HCT116 (cell line): Measurements from ENCODE around the gene TCF7L1. TPM values are rescaled to one million over a fixed set of nuclear protein-coding genes. Genes with fewer than 3 reads are reported as not detected.

Source experiments
- ATAC-seq: fragments of 200-7000 bp; cut with Tn5 transposase; 2 replicates; pipeline ENCODE4 v1.9.1; 2020; ENCODE audit warnings: mild to moderate bottlenecking, moderate library complexity
- BruUV-seq: library from RNA; stranded (reverse); fragments of 400-500 nt; replicated peaks from 2 replicates; lab custom pipeline; 2021; lab: Mats Ljungman, UMichigan
- CTCF ChIA-PET: fragments of 300-600 bp; sonication (Branson Sonifier 250); formaldehyde crosslinking; loops from one replicate; lab custom pipeline; 2021; ENCODE audit warnings: antibody characterized with exemption; lab: Charles Lee
- POLR2A ChIA-PET: fragments of 300-600, 350-600 bp; sonication (Branson Sonifier 250); formaldehyde crosslinking; loops from one replicate; lab custom pipeline; 2021; ENCODE audit warnings: antibody characterized with exemption; lab: Charles Lee
- RAD21 ChIA-PET, 2 experiments: fragments of 300-600 bp; sonication (Branson Sonifier 250); formaldehyde crosslinking; loops; one replicate each; lab custom pipeline; 2023; ENCODE audit warnings: low total read pairs in 2 of 2; ENCODE audit not compliant: uncharacterized antibody in 2 of 2, unreplicated experiment in 2 of 2, low non-redundant PET in 1 of 2; lab: Charles Lee
- DNase-seq: peaks from one replicate; pipeline ENCODE4 v3.0.0-alpha.2; 2010; ENCODE audit warnings: low read depth, low spot score
- H2AFZ ChIP-seq: fragments of 200-600 bp; shearing (Covaris generic), sonication (generic); 2 replicates; pipeline ENCODE4 v1.6.1; 2017; ENCODE audit warnings: low read depth, mixed run types, mixed read lengths, antibody characterized with exemption, low read length; ENCODE audit not compliant: poor library complexity, severe bottlenecking
- H3K27ac ChIP-seq: 2 replicates; pipeline ENCODE4 v1.5.1; 2012; ENCODE audit warnings: low read depth, low read length
- H3K27me3 ChIP-seq: fragments of 200-600 bp; sonication (generic); 2 replicates; pipeline ENCODE4 v1.6.1; 2016; ENCODE audit warnings: mixed run types, low read length, mixed read lengths; ENCODE audit not compliant: insufficient read depth
- H3K36me3 ChIP-seq, 2 experiments: fragments of 200-500 bp in 1 of 2; fragments of 200-600 bp in 1 of 2; sonication (Bioruptor generic) in 1 of 2; sonication (generic) in 1 of 2; 2 replicates each; pipeline versions ENCODE4 v1.5.1 to v1.6.1; 2014 to 2016; ENCODE audit warnings: low read length in 2 of 2, inconsistent platforms in 1 of 2, mixed read lengths in 1 of 2, mixed run types in 1 of 2; ENCODE audit not compliant: insufficient read depth in 2 of 2, control insufficient read depth in 1 of 2
- H3K4me1 ChIP-seq, 2 experiments: fragments of 200-600 bp in 1 of 2; sonication (generic) in 1 of 2; 2 replicates each; pipeline versions ENCODE4 v1.5.1 to v1.6.1; 2012 to 2017; ENCODE audit warnings: low read length in 2 of 2, inconsistent platforms in 1 of 2, mild to moderate bottlenecking in 1 of 2, mixed read lengths in 1 of 2, mixed run types in 1 of 2, moderate library complexity in 1 of 2; ENCODE audit not compliant: insufficient read depth in 2 of 2, control insufficient read depth in 1 of 2
- H3K4me2 ChIP-seq: fragments of 200-600 bp; sonication (generic); 2 replicates; pipeline ENCODE4 v1.6.1; 2017; ENCODE audit warnings: mixed run types, low read length, mixed read lengths
- H3K4me3 ChIP-seq, 2 experiments: fragments of 200-600 bp in 1 of 2; sonication (generic) in 1 of 2; replicated peaks in 1 of 2; 2 replicates each; pipeline ENCODE4 v1.5.1; 2011 to 2016; ENCODE audit warnings: low read length in 2 of 2, control low read depth in 1 of 2, low read depth in 1 of 2, mild to moderate bottlenecking in 1 of 2, mixed read lengths in 1 of 2, mixed run types in 1 of 2
- H3K79me2 ChIP-seq: fragments of 200-600 bp; sonication (generic); 2 replicates; pipeline ENCODE4 v1.6.1; 2017; ENCODE audit warnings: mild to moderate bottlenecking, mixed run types, low read length, moderate library complexity, mixed read lengths; ENCODE audit not compliant: insufficient read depth
- H3K9ac ChIP-seq: fragments of 200-600 bp; sonication (generic); 2 replicates; pipeline ENCODE4 v1.6.1; 2016; ENCODE audit warnings: low read length, mixed read lengths
- H3K9me2 ChIP-seq: fragments of 200-600 bp; sonication (generic), shearing (Covaris generic); 2 replicates; pipeline ENCODE4 v1.6.1; 2017; ENCODE audit warnings: mixed run types, mild to moderate bottlenecking, moderate library complexity; ENCODE audit not compliant: insufficient read depth
- H3K9me3 ChIP-seq, 2 experiments: fragments of 200-500 bp in 1 of 2; fragments of 200-600 bp in 1 of 2; sonication (Bioruptor generic) in 1 of 2; sonication (generic) in 1 of 2; 2 replicates each; pipeline ENCODE4 v1.6.1; 2014 to 2017; ENCODE audit warnings: low read length in 2 of 2, mixed read lengths in 2 of 2, inconsistent platforms in 1 of 2, low read depth in 1 of 2, mild to moderate bottlenecking in 1 of 2, mixed run types in 1 of 2, moderate library complexity in 1 of 2; ENCODE audit not compliant: control insufficient read depth in 1 of 2, insufficient read depth in 1 of 2
- H4K20me1 ChIP-seq: fragments of 200-600 bp; sonication (generic), shearing (Covaris generic); 2 replicates; pipeline ENCODE4 v1.6.1; 2017; ENCODE audit warnings: mixed run types, mild to moderate bottlenecking, moderate library complexity; ENCODE audit not compliant: insufficient read depth
- ATF3 ChIP-seq: IDR thresholded peaks from 2 replicates; pipeline ENCODE4 v1.6.1; 2012
- CBX3 ChIP-seq: IDR thresholded peaks from 2 replicates; pipeline ENCODE4 v1.6.1; 2012; ENCODE audit warnings: low read depth
- EZH2phosphoT487 ChIP-seq: fragments of 200-600 bp; IDR thresholded peaks from 2 replicates; pipeline ENCODE4 v1.6.1; 2018; ENCODE audit warnings: antibody characterized with exemption, borderline replicate concordance
- RAD21 ChIP-seq: IDR thresholded peaks from 2 replicates; pipeline ENCODE4 v1.6.1; 2012; ENCODE audit warnings: low read depth, mild to moderate bottlenecking
- SIN3A ChIP-seq: IDR thresholded peaks from 2 replicates; pipeline ENCODE4 v1.6.1; 2012; ENCODE audit warnings: low read depth
- SRF ChIP-seq: IDR thresholded peaks from 2 replicates; pipeline ENCODE4 v1.6.1; 2012; ENCODE audit warnings: low read depth
- TCF7L2 ChIP-seq: IDR thresholded peaks from 2 replicates; pipeline ENCODE4 v1.7.0; 2011; ENCODE audit warnings: borderline replicate concordance, inconsistent platforms; ENCODE audit not compliant: insufficient read depth, insufficient read length; ENCODE audit errors: extremely low read depth
- intact Hi-C: fragments of 100-400 bp; cut with micrococcal nuclease; formaldehyde crosslinking; loops from 2 replicates; pipeline ENCODE4 v1.10.0; 2022
- total RNA-seq: library from RNA; stranded (reverse); gene quantifications from one replicate; pipeline ENCODE4 v1.2.1, GENCODE V29; 2021; ENCODE audit not compliant: unreplicated experiment
- TF ChIP-seq, protein P1 (sequence below), 3 experiments: fragments of 200-600 bp in 1 of 3; sonication (generic) in 1 of 3; IDR thresholded peaks in 2 of 3; conservative IDR thresholded peaks in 1 of 3; 2 replicates each; pipeline ENCODE4 v1.5.1; 2012 to 2017; ENCODE audit warnings: low read depth in 2 of 3, low read length in 2 of 3, antibody characterized with exemption in 1 of 3, borderline replicate concordance in 1 of 3, control low read depth in 1 of 3, mild to moderate bottlenecking in 1 of 3, mixed read lengths in 1 of 3, mixed run types in 1 of 3, moderate library complexity in 1 of 3; ENCODE audit not compliant: insufficient read depth in 1 of 3
- TF ChIP-seq, protein P2 (sequence below): IDR thresholded peaks from 2 replicates; pipeline ENCODE4 v1.6.1; 2012; ENCODE audit warnings: low read depth
- TF ChIP-seq, protein P3 (sequence below): IDR thresholded peaks from 2 replicates; pipeline ENCODE4 v1.6.1; 2012

TCF7L1 gene
- total RNA-seq, 1 experiment from 2014 or later, result 10.3 TPM

- Histone ChIP-seq H3K9me2 (no peaks in the 10 kb centered on the region), H3K4me1 (no peaks in the 10 kb centered on the region), H3K27me3 (no peaks in the 10 kb centered on the region), H3K9me3 (no peaks in the 10 kb centered on the region), H3K4me3 (no peak overlapping the region)
- ATAC-seq, result no peak
- DNase-seq, result no peak
- intact Hi-C loops, result no loop called here
- TF ChIP-seq ATF3, result no peak
- TF ChIP-seq, protein P1, sequence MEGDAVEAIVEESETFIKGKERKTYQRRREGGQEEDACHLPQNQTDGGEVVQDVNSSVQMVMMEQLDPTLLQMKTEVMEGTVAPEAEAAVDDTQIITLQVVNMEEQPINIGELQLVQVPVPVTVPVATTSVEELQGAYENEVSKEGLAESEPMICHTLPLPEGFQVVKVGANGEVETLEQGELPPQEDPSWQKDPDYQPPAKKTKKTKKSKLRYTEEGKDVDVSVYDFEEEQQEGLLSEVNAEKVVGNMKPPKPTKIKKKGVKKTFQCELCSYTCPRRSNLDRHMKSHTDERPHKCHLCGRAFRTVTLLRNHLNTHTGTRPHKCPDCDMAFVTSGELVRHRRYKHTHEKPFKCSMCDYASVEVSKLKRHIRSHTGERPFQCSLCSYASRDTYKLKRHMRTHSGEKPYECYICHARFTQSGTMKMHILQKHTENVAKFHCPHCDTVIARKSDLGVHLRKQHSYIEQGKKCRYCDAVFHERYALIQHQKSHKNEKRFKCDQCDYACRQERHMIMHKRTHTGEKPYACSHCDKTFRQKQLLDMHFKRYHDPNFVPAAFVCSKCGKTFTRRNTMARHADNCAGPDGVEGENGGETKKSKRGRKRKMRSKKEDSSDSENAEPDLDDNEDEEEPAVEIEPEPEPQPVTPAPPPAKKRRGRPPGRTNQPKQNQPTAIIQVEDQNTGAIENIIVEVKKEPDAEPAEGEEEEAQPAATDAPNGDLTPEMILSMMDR (IDR thresholded peaks at IDR 0.05 in 2 of 3, conservative IDR thresholded peaks at IDR 0.05 in 1 of 3; ENCODE audit: borderline replicate concordance in 1 of 3, insufficient read depth in 1 of 3, low read depth in 2 of 3, low read length in 2 of 3), result no peak
- TF ChIP-seq EZH2phosphoT487, result no peak
- TF ChIP-seq RAD21, result no peak
- no peak for TF ChIP-seq CBX3
- TF ChIP-seq, protein P2, sequence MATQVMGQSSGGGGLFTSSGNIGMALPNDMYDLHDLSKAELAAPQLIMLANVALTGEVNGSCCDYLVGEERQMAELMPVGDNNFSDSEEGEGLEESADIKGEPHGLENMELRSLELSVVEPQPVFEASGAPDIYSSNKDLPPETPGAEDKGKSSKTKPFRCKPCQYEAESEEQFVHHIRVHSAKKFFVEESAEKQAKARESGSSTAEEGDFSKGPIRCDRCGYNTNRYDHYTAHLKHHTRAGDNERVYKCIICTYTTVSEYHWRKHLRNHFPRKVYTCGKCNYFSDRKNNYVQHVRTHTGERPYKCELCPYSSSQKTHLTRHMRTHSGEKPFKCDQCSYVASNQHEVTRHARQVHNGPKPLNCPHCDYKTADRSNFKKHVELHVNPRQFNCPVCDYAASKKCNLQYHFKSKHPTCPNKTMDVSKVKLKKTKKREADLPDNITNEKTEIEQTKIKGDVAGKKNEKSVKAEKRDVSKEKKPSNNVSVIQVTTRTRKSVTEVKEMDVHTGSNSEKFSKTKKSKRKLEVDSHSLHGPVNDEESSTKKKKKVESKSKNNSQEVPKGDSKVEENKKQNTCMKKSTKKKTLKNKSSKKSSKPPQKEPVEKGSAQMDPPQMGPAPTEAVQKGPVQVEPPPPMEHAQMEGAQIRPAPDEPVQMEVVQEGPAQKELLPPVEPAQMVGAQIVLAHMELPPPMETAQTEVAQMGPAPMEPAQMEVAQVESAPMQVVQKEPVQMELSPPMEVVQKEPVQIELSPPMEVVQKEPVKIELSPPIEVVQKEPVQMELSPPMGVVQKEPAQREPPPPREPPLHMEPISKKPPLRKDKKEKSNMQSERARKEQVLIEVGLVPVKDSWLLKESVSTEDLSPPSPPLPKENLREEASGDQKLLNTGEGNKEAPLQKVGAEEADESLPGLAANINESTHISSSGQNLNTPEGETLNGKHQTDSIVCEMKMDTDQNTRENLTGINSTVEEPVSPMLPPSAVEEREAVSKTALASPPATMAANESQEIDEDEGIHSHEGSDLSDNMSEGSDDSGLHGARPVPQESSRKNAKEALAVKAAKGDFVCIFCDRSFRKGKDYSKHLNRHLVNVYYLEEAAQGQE, result no peak
- TF ChIP-seq SRF, result no peak
- no peak for TF ChIP-seq SIN3A
- TF ChIP-seq, protein P3, sequence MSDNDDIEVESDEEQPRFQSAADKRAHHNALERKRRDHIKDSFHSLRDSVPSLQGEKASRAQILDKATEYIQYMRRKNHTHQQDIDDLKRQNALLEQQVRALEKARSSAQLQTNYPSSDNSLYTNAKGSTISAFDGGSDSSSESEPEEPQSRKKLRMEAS, result no peak
- no peak for TF ChIP-seq TCF7L2
- TF ChIP-seq, all 23 proteins: peak for 0
- Histone ChIP-seq H3K9ac (no peak overlapping the region), H3K4me2 (no peak overlapping the region), H3K36me3 (no peaks in the 10 kb centered on the region), H3K79me2 (no peaks in the 10 kb centered on the region), H2AFZ (no peak overlapping the region), H3K27ac (no peak overlapping the region), H4K20me1 (no peaks in the 10 kb centered on the region; the same call in 1 of the 2 replicates)
- BruUV-seq, result no TSS peak
- ChIA-PET RAD21 (no interaction called here), CTCF (no interaction called here), POLR2A (no interaction called here)
Measured at GRCh38 chr2:85167479-85167878, 34.3 kb downstream of the TCF7L1 start.
